OCI-LY1 (cell line): Measurements from ENCODE around the gene LRP8.

Source experiments
- CTCF ChIP-seq: fragments of 200-600 bp; sonication (generic), shearing (Covaris generic); IDR thresholded peaks from 2 replicates; pipeline ENCODE4 v1.5.1; 2017; ENCODE audit warnings: mild to moderate bottlenecking, antibody characterized with exemption, low read length, moderate library complexity, mixed read lengths
- EZH2 ChIP-seq: fragments of 200-600 bp; sonication (generic), shearing (Covaris generic); IDR thresholded peaks from 2 replicates; pipeline ENCODE4 v1.8.0; 2017; ENCODE audit warnings: borderline replicate concordance, mixed run types, mild to moderate bottlenecking, antibody characterized with exemption, low read length, moderate library complexity, mixed read lengths

- TF ChIP-seq CTCF (no peak), EZH2 (no peak)
Observed at GRCh38 chr1:53241828-53242227, 86.0 kb downstream of the LRP8 start.
